HT-29 (cell line): ENCODE data around the gene DTX1. TPM values are rescaled to one million over a fixed set of nuclear protein-coding genes. Genes with fewer than 3 reads are reported as not detected.

Experiments used
- DNase-seq: peaks from one replicate; pipeline ENCODE4 v3.0.0-alpha.2; 2015; ENCODE audit warnings: low spot score
- total RNA-seq: library from RNA; depleted of rRNA; stranded (reverse); fragments of >200 nt; shearing (Covaris generic); gene quantifications from 2 replicates; pipeline ENCODE4 v1.2.3, GENCODE V29; 2014; rRNA removed

Gene DTX1
- total RNA-seq: not detected in 2 replicates

DNA sequence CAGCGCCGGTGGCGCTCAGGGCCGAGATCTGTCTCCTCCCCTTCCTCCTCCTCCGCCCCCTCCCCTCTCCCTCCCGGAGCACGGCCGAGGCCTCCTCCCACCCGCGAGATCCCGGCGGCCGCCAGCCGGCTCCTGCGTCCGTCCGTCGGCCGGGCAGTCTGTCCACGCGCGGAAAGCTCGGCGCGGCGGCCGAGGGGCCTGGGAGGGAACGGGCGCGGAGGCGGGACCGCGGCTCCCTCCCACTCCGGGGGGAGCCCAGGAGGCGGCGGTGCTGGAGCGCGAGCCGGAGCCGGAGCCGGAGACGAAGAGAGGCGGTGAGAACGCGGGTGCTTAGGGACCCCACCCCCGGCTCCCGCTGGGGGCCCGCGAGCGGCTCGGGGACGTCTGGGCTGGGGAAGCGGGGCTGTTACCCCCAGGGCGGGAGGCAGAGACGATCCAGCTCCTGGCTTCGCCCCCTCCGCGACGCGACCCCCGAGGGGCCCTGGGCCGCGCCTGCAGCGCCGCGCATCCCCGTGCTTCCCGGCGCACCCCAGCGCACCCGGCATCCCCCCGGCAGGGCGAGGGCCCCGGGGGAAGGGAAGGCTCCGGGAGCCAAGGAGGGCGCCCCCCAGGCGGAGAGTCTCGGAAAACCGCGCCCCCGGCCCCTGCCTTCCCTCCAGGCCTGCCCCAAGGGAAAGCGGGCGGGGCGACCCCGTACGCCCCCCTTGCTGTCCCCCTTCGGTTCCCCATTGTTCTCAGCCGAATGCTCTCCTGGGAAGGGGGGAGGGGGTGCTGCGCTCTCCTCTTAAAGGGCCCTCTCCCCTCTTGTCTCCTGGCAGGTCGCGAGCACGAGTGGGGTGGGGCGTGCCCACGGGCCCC, at the start of gene DTX1:
Gene DTX1, plus strand, starts transcription at position 100 of the 858 bp plus-strand sequence. CDS start 1,463 bp downstream, outside the sequence.
- DNase-seq: no peak

DNA sequence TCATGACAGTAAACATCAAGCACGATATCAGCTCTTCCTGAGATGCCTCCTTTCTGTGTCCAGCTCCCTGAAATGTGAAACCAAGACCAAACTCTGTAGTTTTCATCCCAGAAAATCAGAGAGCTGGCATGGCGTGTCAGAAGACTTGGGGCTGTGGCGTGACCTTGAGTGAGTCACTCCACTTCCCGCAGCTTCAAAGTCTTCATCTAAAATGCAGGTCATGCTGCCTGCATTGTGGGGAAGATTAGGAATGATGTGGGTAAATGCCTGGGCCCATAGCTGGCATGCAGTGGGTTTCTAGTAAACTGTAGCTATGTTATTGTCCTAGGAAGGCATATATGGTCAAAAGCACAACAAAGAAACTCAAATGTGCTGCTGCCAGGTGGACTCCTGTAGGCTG, 49.4 kb upstream of the DTX1 start:
- no peak for DNase-seq

DNA sequence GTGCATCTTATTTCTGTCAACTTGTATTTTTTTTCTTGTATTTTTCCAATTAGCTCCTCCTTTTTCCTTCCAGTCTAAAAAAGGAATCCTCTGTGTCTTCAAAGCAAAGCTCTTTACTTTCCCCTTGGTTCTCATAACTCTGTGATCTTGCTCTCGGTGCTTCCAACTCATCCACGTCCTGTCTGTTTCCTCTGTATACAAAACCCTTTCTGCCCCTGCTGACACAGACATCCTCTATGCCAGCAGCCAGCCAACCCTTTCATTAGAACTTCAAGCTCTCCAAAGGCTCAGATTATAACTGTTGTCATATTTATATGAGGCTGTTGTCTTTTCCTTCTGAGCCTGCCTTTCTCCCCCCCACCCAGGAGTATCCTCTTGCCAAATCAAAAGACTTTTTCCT, 45.8 kb upstream of the DTX1 start:
- DNase-seq: no peak

- no peak for DNase-seq
These were observed 42.0 kb upstream of the DTX1 start for GRCh38 chr12:113014565-113014964.

GRCh38 chr12:113016796-113017195, 39.7 kb upstream of the DTX1 start:
- no peak for DNase-seq

GRCh38 chr12:113019025-113019424, 37.5 kb upstream of the DTX1 start:
- no peak for DNase-seq

DNA sequence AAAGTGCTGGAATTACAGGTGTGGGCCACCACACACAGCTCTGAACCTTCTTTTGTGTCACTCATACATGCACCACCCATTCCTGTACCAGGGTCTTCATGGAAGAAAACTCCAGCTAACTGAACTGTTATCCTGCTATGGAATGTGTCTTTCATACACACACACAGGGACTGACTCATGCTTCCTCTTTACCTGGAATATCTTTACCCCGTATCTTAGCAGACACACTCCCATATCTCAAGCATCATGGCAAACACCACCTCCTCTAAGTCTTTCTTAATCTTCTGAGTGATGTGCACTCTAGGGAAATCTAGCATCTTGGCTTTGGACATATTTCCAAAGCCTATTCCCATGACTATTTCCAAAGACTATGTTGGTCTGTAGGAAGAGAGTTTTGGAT, 35.0 kb upstream of the DTX1 start:
- no peak for DNase-seq

- no peak for DNase-seq
These were observed 33.8 kb upstream of the DTX1 start for GRCh38 chr12:113022563-113023297.

GRCh38 chr12:113027726-113028125, 28.8 kb upstream of the DTX1 start:
- DNase-seq: no peak

GRCh38 chr12:113030875-113031525, 25.5 kb upstream of the DTX1 start:
- DNase-seq: peak; percentile 77

- no peak for DNase-seq
These were observed 16.6 kb upstream of the DTX1 start for GRCh38 chr12:113039911-113040445.

DNA sequence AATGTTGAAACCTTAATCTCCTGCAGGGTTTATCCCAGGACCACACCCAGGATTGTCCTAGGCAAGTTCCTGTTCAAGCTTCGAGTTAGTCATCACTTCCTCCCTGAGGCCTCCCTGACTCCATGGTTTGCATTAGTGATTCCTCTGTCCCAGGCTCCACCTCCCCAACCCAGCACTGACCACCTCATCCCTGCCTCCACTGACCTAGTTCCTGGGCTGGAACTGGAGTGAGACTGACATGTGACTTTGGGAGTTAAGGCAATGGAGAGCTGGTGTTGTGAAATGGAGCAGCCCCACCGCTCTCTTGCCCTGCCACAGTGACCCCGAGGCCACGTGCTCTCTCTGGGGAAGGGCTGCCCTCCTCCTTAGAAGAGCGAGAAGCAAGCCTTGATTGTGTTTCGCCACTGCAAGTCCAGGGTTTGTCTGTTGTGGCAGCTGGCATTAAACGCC, 15.8 kb upstream of the DTX1 start:
- no peak for DNase-seq

- no peak for DNase-seq
These were observed 15.0 kb upstream of the DTX1 start for GRCh38 chr12:113041560-113041959.

DNA sequence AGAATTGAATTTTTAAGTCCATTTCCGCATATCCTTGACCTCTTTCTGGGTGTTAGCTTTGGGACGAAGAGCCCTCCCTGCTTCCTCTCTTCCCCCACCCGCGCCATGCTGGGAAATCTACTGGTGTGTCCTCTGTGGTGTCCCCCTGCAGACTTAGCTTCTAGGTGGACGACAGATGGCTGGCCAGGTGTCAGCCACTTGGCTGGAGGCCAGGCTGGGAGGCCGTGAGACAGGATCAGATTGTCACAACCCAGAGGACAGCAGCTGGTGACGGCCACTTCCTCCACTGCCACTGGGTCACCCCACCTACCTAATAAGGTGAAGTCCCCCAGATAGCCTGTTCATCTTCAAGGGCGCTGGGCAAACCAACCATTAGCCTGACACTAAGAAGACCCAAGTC, 13.3 kb upstream of the DTX1 start:
- DNase-seq: no peak

DNA sequence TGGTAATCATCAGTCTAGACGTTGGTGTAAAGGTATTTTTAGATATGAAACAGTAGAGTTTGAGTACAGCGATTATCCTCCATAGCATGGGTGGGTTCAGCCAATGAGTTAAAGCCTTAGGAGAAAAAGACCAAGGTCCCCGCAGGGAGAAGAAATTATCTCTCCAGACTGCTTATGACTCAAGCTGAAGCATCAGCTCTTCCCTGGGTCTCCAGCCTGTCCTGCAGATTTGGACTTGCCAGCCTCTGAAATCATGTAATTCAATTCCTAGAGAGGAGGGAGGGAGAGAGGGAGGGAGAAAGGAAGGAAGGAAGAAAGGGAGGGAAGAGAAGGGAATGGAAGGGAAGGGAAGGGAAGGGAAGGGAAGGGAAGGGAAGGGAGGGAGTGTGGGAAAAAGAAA, 12.0 kb upstream of the DTX1 start:
- DNase-seq: no peak

DNA sequence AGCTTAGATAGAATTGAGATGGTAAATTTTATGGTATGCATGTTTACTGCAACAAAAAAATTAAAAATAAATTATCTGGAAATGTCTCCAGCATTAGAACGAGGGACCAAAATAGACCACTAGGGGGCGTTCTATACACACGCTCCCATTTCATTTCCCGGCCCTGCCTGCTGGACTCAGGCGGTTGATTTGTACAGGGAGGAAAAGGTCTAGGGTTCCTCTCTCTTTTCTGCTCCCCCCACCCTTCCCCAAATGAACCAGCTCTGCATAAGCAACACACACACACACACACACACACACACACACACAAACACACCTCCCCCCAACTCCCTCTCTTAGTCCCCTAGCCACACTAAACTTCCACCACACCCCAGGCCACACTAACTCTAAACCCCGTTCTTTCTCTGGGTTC, 7.8 kb upstream of the DTX1 start:
- peak; percentile 72 for DNase-seq

- DNase-seq: peak; percentile 45
These were observed 6.4 kb upstream of the DTX1 start for GRCh38 chr12:113049976-113050742.

- DNase-seq: no peak
These were observed 5.7 kb upstream of the DTX1 start for GRCh38 chr12:113050795-113051194.

GRCh38 chr12:113051759-113052158, 4.8 kb upstream of the DTX1 start:
- no peak for DNase-seq

GRCh38 chr12:113052326-113052725, 4.2 kb upstream of the DTX1 start:
- DNase-seq: no peak

DNA sequence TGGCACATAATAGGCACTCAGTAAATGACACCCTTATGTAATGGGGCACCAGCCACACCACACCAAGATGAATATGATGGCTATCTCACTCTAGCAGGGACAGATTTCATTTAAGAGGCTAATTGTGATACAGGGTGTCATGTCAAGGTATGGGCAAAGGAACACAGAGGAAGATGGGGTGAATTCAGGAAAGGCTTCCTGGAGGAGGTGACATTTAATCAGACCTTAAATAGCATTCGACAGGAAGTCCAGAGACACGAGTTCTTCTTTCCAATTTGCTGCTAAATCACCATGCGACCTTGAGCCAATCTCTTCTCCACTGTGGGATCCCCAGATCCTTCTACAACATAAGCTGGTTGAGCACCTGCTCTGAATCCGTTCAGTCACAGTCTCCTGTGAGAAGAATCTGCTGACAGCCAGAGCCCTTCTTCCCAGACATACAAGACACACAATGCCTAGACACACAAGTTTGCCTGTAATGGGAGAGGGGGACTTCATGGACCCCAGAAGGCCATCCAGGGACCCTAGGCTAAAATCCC, 1.5 kb upstream of the DTX1 start:
- no peak for DNase-seq
